Naive thymus-derived CD4-positive, alpha-beta T cell (primary cell): ENCODE data around the gene LMNTD1. TPM values are rescaled to one million over a fixed set of nuclear protein-coding genes. Genes with fewer than 3 reads are reported as not detected.
A peak's percentile ranks its signal among the peaks of the same experiment; 100 is the strongest.
"Not testable (repeated sequence)": the region's sequence is repeated elsewhere in the genome, so short reads cannot be mapped to it uniquely, and the experiment has no call there.

Source experiments
- ATAC-seq: fragments of 150-1000 bp; cut with Tn5 transposase; 2 replicates; pipeline ENCODE4 v1.10.0; 2021; ENCODE audit warnings: mild to moderate bottlenecking, moderate library complexity
- CTCF ChIA-PET: fragments of 350-600 bp; sonication (Branson Sonifier 250); formaldehyde crosslinking; loops from one replicate; lab custom pipeline; 2021; ENCODE audit warnings: antibody characterized with exemption; lab: Charles Lee
- POLR2A ChIA-PET: fragments of 350-600 bp; sonication (Branson Sonifier 250); formaldehyde crosslinking; loops from one replicate; lab custom pipeline; 2021; ENCODE audit warnings: antibody characterized with exemption, inconsistent platforms; lab: Charles Lee
- DNase-seq, 9 donors: peaks; one replicate each; pipeline versions ENCODE4 v3.0.0 to v3.0.0-alpha.2; 2020 to 2022; ENCODE audit warnings: mixed read lengths in 1 of 9
- H3K27ac ChIP-seq: one replicate; pipeline ENCODE4 v1.7.0; 2013; ENCODE audit warnings: mild to moderate bottlenecking, low read depth, low read length, moderate library complexity
- H3K27me3 ChIP-seq, 2 donors: one replicate each; pipeline ENCODE4 v1.7.0; 2013; ENCODE audit warnings: low read length in 2 of 2, mild to moderate bottlenecking in 2 of 2, moderate library complexity in 2 of 2; ENCODE audit not compliant: control insufficient read depth in 2 of 2, insufficient read depth in 2 of 2
- H3K36me3 ChIP-seq, 3 experiments: 1 replicate in 2 of 3; 2 replicates in 1 of 3; pipeline ENCODE4 v1.7.0; 2013; ENCODE audit warnings: low read length in 3 of 3, mild to moderate bottlenecking in 3 of 3, moderate library complexity in 1 of 3; ENCODE audit not compliant: insufficient read depth in 3 of 3, control insufficient read depth in 2 of 3
- H3K4me1 ChIP-seq, 2 donors: one replicate each; pipeline ENCODE4 v1.7.0; 2013; ENCODE audit warnings: low read length in 2 of 2, mild to moderate bottlenecking in 2 of 2, moderate library complexity in 1 of 2; ENCODE audit not compliant: control insufficient read depth in 2 of 2, insufficient read depth in 2 of 2
- H3K4me3 ChIP-seq: 2 replicates; pipeline ENCODE4 v1.7.0; 2013; ENCODE audit warnings: mild to moderate bottlenecking, low read length
- H3K9me3 ChIP-seq, 3 experiments: 1 replicate in 2 of 3; 2 replicates in 1 of 3; pipeline ENCODE4 v1.7.0; 2013; ENCODE audit warnings: low read length in 3 of 3; ENCODE audit not compliant: control insufficient read depth in 2 of 3
- H3K27ac Mint-ChIP-seq, 9 donors: one replicate each; pipeline ENCODE4 v1.8.0; 2020 to 2022; ENCODE audit warnings: mixed read lengths in 9 of 9, mild to moderate bottlenecking in 8 of 9, moderate library complexity in 5 of 9, inconsistent platforms in 2 of 9
- H3K27me3 Mint-ChIP-seq, 5 donors: one replicate each; pipeline ENCODE4 v1.8.0; 2021 to 2022; ENCODE audit warnings: mixed read lengths in 5 of 5, mild to moderate bottlenecking in 1 of 5
- H3K36me3 Mint-ChIP-seq, 5 donors: one replicate each; pipeline ENCODE4 v1.8.0; 2020 to 2022; ENCODE audit warnings: mixed read lengths in 5 of 5, mild to moderate bottlenecking in 3 of 5, inconsistent platforms in 1 of 5
- H3K4me1 Mint-ChIP-seq, 7 donors: one replicate each; pipeline ENCODE4 v1.8.0; 2020 to 2022; ENCODE audit warnings: mixed read lengths in 7 of 7, mild to moderate bottlenecking in 3 of 7, inconsistent platforms in 1 of 7
- H3K4me3 Mint-ChIP-seq, 10 donors: one replicate each; pipeline ENCODE4 v1.8.0; 2020 to 2022; ENCODE audit warnings: mild to moderate bottlenecking in 10 of 10, mixed read lengths in 10 of 10, moderate library complexity in 6 of 10, inconsistent platforms in 2 of 10
- H3K9me3 Mint-ChIP-seq, 11 donors: one replicate each; pipeline ENCODE4 v1.8.0; 2020 to 2022; ENCODE audit warnings: mixed read lengths in 11 of 11, mild to moderate bottlenecking in 4 of 11, inconsistent platforms in 1 of 11, moderate library complexity in 1 of 11
- intact Hi-C, 2 donors: fragments of 100-400 bp; cut with micrococcal nuclease; formaldehyde crosslinking; loops; one replicate each; pipeline ENCODE4 v1.15.1; 2023
- polyA plus RNA-seq, 2 donors: library from polyadenylated mRNA; unstranded; fragments of 300-500 nt; fragmentation: Illumina TruSeq; gene quantifications; one replicate each; pipeline ENCODE4 v1.2.3, GENCODE V29; 2021
- total RNA-seq, 6 experiments: library from RNA in 5 of 6; stranded (reverse) in 5 of 6; gene quantifications; 1 replicate in 5 of 6; 2 replicates in 1 of 6; pipeline ENCODE4 v1.2.3 and lab custom pipeline; 2021 to 2026

Gene LMNTD1, protein sequence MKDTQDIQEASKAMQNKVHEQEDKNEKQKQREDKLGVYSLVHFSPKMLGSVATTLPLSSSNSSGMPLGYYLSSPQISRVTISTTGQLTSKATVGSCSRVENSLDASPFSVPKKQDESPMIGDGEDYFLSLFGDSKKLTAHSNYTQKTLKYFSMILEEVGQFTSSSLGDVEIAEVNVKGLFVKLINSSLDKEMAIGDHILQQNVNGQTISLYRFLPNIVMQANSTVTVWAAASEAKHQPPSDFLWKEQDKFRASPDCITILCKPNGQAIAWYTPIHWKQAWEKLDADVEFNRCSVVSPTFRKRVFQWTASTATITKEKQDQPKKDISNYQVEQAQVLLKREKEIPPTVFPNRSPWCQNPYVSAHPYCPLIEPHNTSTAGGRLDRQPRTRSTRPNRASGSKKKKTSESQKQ
- total RNA-seq, result not detected
- not detected for polyA plus RNA-seq
- total RNA-seq (lab: John Stamatoyannopoulos, UW), result not detected

DNA sequence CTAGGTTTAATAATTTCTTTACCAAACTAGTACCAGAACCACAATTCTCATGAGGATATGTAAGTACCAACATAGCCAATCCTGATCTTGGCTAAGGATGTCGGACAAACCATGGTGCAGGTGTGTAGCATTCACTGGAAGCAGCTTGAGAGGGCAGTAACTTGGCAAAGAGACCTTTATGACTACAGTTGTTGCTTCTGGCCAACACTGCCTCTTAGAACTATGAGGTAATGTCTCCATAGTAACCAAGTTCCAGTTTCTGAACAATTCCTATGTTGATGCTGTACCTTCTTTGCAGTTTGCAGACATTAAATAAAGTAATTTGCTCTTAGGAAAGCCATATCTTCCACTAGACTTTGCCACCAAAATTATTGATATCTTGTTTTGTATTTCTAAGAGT is at the start of gene LMNTD1:
Gene LMNTD1 (minus strand): TSS at position 186 of the 400 bp plus-strand sequence. CDS start 324 bp downstream, outside the sequence.
- ATAC-seq (no peak), DNase-seq (no peak)
- Histone ChIP-seq H3K4me1 (no peaks in the 10 kb centered on the region), H3K27me3 (no peaks in the 10 kb centered on the region), H3K36me3 (no peaks in the 10 kb centered on the region), H3K27ac (no peak within 1 kb of the TSS), H3K4me3 (no peak within 1 kb of the TSS), H3K9me3 (no peaks in the 10 kb centered on the region)
- intact Hi-C loops, result no loop called here
- H3K27ac Mint-ChIP-seq, result no peak within 1 kb of the TSS
- H3K4me1 Mint-ChIP-seq, result peaks cover 2 to 11% (median 6%) of the 10 kb centered on the region in 7 donors
- CTCF ChIA-PET, result no interaction called here
- POLR2A ChIA-PET, result interaction anchor here (1.1 kb wide), 1 partner anchor 10 kb away, joined by 3 read pairs; no protein-coding TSS in a partner anchor
- no peak within 1 kb of the TSS for H3K4me3 Mint-ChIP-seq
- peaks cover 0 to 5% (median 0%) of the 10 kb centered on the region in 5 donors for H3K36me3 Mint-ChIP-seq
- peaks cover 0 to 5% (median 0%) of the 10 kb centered on the region in 11 donors for H3K9me3 Mint-ChIP-seq
- H3K27me3 Mint-ChIP-seq, result peaks cover 0 to 9% (median 0%) of the 10 kb centered on the region in 5 donors

DNA sequence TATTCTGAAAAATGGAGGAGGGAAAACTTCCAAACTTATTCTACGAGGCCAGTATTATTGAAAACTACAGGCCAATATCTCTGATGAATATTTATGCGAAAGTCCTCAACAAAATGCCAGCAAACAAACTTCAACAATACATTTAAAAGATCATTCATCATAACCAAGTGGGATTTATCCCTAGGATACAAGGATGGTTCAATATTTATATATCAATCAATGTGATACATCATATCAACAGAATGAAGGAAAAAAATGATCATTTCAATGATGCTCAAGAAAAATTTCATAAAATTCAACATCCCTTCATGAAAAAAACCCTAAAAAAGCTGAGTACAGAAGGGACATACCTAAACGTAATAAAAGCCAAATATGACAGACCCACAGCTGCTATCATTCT is 45.9 kb upstream of the LMNTD1 start:
- intact Hi-C loops, result loop anchor here in 1 of 2 donors (10.0 kb wide), 2 partner anchors 344 to 404 kb away; partner anchors contain the start of genes DNAI7, ETFRF1 and KRAS
- H3K27ac ChIP-seq, result no peak overlapping the region
- DNase-seq (no peak), ATAC-seq (no peak)
- POLR2A ChIA-PET, result interaction anchor here (0.6 kb wide), 1 partner anchor 547 kb away, joined by 3 read pairs; no protein-coding TSS in a partner anchor
- H3K4me1 Mint-ChIP-seq, result peaks cover 2 to 54% (median 37%) of the 10 kb centered on the region in 7 donors
- peaks cover 0 to 38% (median 9%) of the 10 kb centered on the region in 5 donors for H3K36me3 Mint-ChIP-seq
- no peaks in the 10 kb centered on the region for H3K36me3 ChIP-seq
- no peak overlapping the region for H3K4me3 ChIP-seq
- H3K4me1 ChIP-seq, result peaks cover 0 to 18% of the 10 kb centered on the region in 2 donors
- H3K27me3 ChIP-seq, result no peaks in the 10 kb centered on the region
- no peak overlapping the region for H3K4me3 Mint-ChIP-seq
- H3K27ac Mint-ChIP-seq, result no peak overlapping the region
- H3K9me3 ChIP-seq, result no peaks in the 10 kb centered on the region
- CTCF ChIA-PET, result no interaction called here
- H3K27me3 Mint-ChIP-seq, result peaks cover 0 to 19% (median 0%) of the 10 kb centered on the region in 5 donors
- peaks cover 0 to 38% (median 23%) of the 10 kb centered on the region in 11 donors for H3K9me3 Mint-ChIP-seq

DNA sequence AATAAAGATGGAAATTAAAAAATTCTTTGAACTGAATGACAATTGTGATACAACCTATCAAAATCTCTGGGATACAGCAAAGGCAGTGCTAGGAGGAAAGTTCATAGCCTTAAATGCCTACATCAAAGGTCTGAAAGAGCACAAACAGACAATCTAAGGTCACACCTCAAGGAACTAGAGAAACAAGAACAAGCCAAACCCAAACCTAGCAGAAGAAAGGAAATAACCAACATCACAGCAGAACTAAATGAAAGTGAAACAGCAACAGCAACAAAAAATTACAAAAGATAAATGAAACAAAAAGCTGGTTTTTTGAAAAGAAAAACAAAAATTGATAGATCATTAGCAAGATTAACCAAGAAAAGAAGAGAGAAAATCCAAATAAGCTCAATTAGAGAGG is 42.4 kb upstream of the LMNTD1 start:
- peak in 6 of 9 donors; percentile 20 to 76 (median 54) for DNase-seq
- H3K36me3 ChIP-seq, H3K27ac ChIP-seq, H3K4me3 ChIP-seq, H3K9me3 ChIP-seq, CTCF ChIA-PET, H3K27me3 ChIP-seq, ATAC-seq: not testable (repeated sequence)
- H3K4me1 Mint-ChIP-seq, result peaks cover 12 to 70% (median 55%) of the 10 kb centered on the region in 7 donors
- peaks cover 0 to 34% of the 10 kb centered on the region in 2 donors for H3K4me1 ChIP-seq
- peak overlapping the region; percentile 73 to 97 (median 89) for H3K27ac Mint-ChIP-seq
- peak overlapping the region in 9 of 10 donors; percentile 33 to 85 (median 77) for H3K4me3 Mint-ChIP-seq
- peaks cover 3 to 45% (median 29%) of the 10 kb centered on the region in 11 donors for H3K9me3 Mint-ChIP-seq
- intact Hi-C loops, result loop anchor here in 1 of 2 donors (10.0 kb wide), 2 partner anchors 341 to 401 kb away; partner anchors contain the start of genes DNAI7, ETFRF1 and KRAS
- POLR2A ChIA-PET, result interaction anchor here (0.7 kb wide), 1 partner anchor 39 kb away, joined by 3 read pairs; no protein-coding TSS in a partner anchor
- H3K27me3 Mint-ChIP-seq, result peaks cover 0 to 14% (median 0%) of the 10 kb centered on the region in 5 donors
- peaks cover 4 to 57% (median 17%) of the 10 kb centered on the region in 5 donors for H3K36me3 Mint-ChIP-seq

DNA sequence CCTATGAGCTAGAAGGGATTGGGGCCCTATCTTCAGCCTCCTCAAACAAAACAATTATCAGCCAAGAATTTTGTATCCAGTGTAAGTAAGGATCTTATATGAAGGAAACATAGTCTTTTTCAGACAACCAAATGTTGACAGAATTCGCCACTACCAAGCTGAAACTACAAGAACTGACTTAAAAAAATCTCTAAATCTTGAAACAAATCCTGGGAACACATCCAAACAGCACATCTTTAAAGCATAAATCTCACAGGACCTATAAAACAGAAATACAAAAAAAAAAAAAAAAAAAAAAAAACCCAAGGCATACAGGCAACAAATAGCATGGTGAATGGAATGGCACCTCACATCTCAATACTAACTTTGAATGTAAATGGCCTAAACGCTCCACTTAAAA is 41.3 kb upstream of the LMNTD1 start:
- Mint-ChIP-seq H3K27me3 (peaks cover 0 to 10% (median 0%) of the 10 kb centered on the region in 5 donors), H3K9me3 (peaks cover 3 to 44% (median 27%) of the 10 kb centered on the region in 11 donors), H3K4me3 (peak overlapping the region in 2 of 10 donors; percentile 16 to 80), H3K36me3 (peaks cover 4 to 62% (median 14%) of the 10 kb centered on the region in 5 donors), H3K4me1 (peaks cover 17 to 81% (median 66%) of the 10 kb centered on the region in 7 donors), H3K27ac (peak overlapping the region in 6 of 9 donors; percentile 26 to 97 (median 89))
- DNase-seq (no peak), ATAC-seq (no peak)
- no peak overlapping the region for H3K4me3 ChIP-seq
- intact Hi-C loops, result loop anchor here in 1 of 2 donors (10.0 kb wide), 2 partner anchors 340 to 400 kb away; partner anchors contain the start of genes DNAI7, ETFRF1 and KRAS
- ChIA-PET POLR2A (interaction anchor here (1.1 kb wide), 1 partner anchor 118 kb away, joined by 3 read pairs; no protein-coding TSS in a partner anchor), CTCF (no interaction called here)
- H3K4me1 ChIP-seq, result peaks cover 0 to 44% of the 10 kb centered on the region in 2 donors
- no peak overlapping the region for H3K27ac ChIP-seq
- H3K36me3 ChIP-seq, result no peaks in the 10 kb centered on the region
- no peaks in the 10 kb centered on the region for H3K27me3 ChIP-seq
- no peaks in the 10 kb centered on the region for H3K9me3 ChIP-seq

DNA sequence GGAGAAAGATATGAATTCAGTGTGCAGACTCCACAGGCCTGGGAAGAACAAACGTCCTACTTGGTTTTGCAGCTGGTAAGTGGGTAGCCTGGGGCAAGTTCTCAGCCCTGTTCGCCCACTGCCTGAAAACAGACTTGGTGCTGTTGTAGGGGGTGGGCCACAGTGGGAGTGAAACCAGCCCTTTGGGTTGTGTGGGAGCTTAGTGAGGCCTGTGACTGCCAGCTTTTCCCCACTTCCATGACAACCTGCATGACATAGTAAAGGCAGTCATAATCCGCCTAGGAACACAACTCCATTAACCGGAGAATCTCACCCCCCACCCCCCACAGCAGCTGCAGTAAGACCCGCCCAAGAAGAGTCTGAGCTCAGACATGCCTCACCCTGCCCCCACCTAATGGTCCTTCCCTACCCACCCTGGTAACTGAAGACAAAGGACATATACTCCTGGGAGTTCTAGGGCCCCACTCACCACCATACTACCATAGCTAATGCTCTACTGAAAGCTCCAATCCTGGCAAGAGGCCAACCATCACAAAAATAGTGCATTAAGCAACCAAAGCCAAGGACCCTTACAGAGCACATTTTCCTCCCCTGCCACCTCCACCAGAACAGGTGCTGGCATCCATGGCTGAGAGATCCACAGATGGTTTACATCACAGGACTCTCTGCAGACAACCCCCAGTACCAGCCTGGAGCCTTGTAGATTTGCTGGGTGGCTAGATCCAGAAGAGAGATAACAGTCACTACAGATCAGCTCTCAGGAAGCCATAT is 39.8 kb upstream of the LMNTD1 start:
- CTCF ChIA-PET, result interaction anchor here (0.6 kb wide), 1 partner anchor 38 kb away, joined by 3 read pairs; no protein-coding TSS in a partner anchor
- Mint-ChIP-seq H3K4me3 (peak overlapping the region in 2 of 10 donors; percentile 17 to 80), H3K27ac (peak overlapping the region in 7 of 9 donors; percentile 34 to 91 (median 73)), H3K27me3 (no peaks in the 10 kb centered on the region), H3K4me1 (peaks cover 18 to 93% (median 66%) of the 10 kb centered on the region in 7 donors), H3K36me3 (peaks cover 4 to 56% (median 14%) of the 10 kb centered on the region in 5 donors), H3K9me3 (peaks cover 3 to 34% (median 19%) of the 10 kb centered on the region in 11 donors)
- intact Hi-C loops, result loop anchor here in 1 of 2 donors (10.0 kb wide), 2 partner anchors 338 to 398 kb away; partner anchors contain the start of genes DNAI7, ETFRF1 and KRAS
- H3K4me1 ChIP-seq, result peaks cover 0 to 44% of the 10 kb centered on the region in 2 donors
- DNase-seq, result no peak
- no peaks in the 10 kb centered on the region for H3K9me3 ChIP-seq
- POLR2A ChIA-PET, result no interaction called here
- no peak overlapping the region for H3K27ac ChIP-seq
- H3K27me3 ChIP-seq, result no peaks in the 10 kb centered on the region
- no peak for ATAC-seq
- H3K36me3 ChIP-seq, result no peaks in the 10 kb centered on the region
- H3K4me3 ChIP-seq, result no peak overlapping the region
